NCI-H1048 (cell line): ENCODE data around the gene AFF1.
"Not testable (repeated sequence)": the region's sequence is repeated elsewhere in the genome, so short reads cannot be mapped to it uniquely, and the experiment has no call there.

Source experiments
- DNase-seq: peaks from one replicate; lab custom pipeline; 2025; lab: John Stamatoyannopoulos, UW

The AFF1 gene

DNA sequence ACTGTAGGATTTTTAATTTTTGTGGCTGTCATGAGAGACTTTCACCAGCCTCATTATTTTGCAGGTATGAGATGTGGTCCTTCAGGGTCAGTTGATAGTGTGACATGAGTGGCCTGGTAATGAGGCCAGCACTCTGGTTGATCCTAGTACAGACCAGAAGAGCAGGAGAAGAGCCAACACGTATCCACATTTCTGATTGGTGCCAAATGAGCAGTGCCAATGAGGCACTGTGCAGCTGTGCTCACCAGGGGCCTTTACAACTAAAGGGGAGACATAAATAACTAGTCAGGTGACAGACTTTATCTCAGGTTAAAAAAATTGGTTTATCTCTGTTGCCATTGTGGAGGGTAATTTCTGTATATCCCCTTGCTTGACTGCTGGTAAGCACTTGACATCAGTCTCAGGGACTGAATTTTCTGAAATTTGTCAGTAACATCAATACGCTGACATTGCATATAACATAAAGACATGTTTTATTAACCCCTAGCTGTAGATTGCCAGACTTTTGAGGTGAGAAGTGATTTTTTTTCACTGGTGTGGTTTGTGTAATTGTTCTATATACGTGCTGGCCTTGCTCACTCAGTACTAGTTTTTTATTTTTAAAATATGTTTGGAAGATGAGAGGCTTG is 101.2 kb downstream of the AFF1 start:
- DNase-seq: no peak

DNA sequence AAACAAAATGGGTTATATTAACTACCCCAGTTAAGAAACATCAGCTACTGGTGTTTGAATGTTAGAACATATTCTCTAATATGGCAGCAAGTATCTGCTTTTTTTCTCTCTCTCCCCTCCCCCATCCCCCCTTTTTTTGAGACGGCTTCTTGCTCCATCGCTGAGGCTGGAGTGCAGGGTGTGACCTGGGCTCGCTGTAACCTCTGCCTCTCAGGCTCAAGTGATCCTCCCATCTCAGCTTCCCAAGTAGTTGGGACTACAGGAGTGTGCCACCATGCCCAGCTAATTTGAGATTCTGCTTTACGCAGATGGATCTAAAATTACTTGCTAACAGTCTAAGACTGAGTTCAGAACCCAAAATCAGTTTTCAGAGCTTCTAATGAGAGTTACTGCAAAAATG is 101.9 kb downstream of the AFF1 start:
- DNase-seq: no peak

DNA sequence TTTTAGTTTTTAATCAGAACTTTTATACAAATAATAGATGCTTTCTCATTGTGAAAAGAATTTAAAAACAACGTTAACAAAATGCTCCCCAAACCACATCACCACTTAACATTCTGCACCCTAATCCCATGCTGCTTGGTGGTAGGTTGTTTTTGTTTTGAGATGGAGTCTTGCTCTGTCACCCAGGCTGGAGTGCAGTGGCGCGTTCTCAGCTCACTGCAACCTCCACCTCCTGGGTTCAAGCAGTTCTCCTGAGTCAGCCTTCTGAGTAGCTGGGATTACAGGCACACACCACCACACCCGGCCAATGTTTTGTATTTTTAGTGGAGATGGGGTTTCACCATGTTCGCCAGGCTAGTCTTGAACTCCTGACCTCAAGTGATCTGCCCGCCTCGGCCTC is 102.4 kb downstream of the AFF1 start:
- DNase-seq: not testable (repeated sequence)

DNA sequence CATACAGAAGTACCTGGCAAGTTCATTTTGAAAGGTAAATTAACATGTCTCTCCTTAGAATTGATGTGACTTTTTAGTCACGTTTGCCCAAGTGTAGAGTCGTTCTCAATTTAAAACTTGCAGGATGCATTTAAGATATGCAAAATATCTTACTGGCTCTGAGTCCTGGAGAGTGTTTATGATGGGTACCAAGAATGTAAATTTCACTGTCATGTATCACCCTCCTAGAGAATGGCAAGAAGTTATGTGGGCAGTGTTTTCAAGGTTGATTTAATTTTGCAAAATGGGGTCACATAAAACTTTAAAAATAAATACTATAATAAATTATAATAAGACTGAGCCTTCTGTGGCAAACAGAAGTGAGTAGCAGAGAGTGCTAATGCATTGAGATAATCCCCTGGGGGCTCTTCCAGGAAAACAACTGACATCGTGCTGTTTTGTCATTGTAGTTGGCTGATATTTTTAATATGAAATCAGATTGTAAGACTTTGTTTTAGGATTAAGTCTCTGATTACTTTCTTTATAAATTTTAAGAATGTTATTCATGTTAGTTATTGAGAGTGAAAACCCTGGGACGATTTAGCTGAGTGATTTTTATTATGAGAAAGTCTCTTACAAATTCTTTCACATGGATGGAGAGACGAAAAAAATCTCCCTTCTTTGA is 103.0 kb downstream of the AFF1 start:
- DNase-seq: no peak

DNA sequence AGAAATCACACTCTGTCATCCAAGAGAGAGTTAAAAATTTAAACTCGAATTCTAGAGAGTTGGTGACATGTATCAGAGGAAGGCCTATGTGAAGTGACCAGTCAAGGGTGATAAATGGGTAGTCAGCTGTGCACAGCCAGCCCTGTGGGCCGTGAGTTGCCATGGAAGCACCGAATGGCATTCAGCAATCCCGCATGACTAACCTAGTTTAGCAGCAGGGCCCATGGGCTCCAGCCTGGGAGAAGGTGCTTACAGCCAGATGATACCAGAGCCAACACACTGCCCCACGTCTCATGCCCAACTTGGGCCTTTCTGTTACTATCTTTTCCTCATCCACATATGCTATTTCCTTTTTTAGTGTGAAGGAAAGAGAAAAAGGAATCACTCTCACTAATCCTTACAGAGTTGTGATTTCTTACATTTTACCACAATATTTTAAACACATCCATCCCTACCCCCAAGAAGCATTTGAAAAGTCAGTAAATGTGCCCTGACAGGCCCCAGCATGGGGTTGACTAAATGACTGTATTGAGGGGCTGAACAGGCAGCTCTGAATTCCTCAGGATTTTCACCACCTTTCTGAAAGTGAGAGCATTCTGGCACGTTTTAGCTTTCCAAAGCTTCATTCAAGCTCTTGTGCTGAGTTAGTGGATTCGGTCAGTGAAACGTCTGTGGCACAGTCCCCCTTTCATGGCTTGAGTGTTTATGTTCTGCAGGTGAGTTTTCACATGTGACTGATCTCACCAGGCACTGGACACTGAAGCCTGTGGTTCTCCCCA is 104.2 kb downstream of the AFF1 start:
- no peak for DNase-seq

DNA sequence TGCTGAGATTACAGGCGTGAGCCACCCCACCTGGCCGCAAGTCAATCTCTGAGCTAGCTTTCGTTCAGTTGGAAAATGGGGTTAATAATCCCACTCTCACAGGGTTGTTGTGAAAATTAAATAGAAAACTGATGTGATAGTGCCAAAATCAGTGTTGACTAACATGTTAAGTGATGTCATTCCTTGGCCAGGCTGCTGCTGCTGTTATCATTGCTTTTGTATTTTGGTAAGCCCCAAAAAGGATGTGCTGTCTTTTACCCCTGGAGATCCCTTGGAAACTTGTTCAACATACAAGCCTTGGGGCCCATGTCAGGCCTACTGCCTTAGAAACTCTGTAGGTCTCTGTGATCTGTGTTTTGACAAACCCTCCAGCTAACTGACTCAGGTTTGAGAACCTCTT is 106.3 kb downstream of the AFF1 start:
- DNase-seq: no peak

DNA sequence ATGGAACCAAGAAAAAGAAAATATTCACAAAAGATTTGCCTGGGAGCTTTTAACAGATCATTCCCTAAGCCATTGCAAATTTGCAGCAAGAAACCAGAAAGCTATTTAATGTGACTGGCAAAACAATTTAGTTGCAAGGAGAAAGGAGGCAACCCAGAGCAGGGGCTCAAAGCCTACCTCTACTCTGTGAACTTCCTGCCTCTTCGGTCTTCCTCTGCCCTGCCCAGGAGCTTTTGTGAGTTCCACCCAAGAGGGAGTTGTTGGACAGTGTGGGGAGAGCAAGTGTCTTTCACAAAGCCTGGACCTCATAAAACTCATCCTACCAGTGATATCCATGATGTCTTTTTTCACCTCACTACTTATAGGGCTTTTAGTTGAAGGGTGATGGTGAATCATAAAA is 107.4 kb downstream of the AFF1 start:
- no peak for DNase-seq

DNA sequence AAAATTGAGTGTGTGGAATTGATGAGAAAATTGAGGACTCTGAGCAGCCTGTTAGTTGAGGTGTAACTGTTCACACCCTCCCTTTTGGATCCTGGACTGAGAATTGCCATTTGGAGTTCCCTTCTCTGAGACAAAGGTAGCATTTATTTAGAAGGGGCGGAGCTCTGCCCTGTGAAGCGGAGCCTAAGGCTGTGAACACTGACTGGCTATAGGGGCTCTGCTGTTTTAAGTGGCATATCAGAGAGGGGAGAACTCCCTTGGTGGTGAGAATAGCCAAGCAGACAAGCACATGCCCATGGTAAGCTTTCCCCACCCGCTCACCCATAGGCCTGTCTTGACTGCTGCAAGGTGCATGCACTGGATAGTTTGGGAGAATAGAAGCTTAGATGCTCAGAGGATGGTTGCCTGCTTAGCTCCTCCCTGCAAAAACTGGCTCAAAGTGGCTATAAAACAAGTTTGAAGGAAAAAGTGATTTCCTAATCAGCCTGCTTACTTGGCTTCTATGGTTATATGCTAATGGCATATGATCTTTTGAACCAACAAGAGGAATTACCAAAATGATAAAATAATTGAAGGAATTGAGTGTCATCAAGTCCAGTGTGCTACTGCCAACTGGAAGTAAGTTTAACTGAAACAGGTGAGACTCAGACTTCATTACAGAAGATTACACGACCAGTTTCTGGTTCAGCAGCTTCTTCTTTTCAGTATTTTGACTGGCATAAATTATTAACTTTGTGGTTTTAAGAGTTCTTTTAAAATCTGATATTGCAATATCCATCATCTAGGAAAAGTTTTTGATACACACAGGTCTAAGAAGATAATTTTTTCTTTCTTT is 108.4 kb downstream of the AFF1 start:
- DNase-seq: no peak

DNA sequence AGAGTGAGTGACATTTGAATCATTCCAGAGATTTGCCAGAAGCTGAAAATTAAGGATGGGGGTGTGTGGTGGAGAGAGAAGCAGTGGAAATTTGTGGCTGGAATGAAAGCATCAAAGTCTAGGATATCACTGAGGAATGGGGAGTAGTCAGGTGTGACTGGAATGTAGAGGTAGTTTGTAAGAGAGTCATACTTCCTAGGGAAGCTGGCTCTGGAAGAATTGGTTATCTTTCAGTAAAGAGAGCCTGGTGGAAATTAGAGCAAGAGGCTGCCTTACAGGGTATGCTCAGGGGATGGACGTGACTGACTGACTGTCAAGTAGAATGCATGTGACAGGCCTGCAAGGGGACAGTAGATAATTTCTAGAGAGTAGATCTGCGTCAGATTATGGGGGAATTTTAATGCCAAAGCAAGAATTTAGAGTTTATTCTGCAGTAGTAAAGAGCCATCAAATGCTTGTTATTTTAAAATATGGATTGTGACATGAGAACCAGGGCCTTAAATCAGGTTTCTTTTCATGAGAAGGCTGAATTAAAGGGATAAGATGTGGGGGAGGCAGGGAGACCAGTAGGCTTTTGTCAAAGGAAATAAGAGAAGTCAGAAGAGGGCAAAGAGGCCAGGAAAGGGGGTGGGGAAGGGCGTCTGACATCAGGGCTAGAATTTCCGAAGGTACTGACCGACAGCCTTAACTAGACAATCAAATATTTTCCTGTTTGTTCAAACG is 109.9 kb downstream of the AFF1 start:
- no peak for DNase-seq

DNA sequence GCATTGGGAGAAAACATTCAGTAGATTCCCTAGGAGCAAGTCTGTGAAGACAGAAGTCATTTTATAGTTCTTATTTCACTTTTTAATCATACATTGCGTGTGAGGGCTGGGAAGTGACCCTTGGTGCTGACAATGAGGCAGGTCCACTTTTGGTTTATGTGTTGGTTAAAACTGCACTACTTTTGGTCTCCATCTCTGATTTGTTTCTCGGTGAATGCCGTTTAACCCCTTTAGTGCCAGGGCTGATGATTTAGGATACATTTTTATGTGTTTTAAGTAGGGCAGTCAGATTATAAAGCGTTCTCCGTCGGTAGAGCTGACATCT is 110.4 kb downstream of the AFF1 start:
- DNase-seq: no peak

DNA sequence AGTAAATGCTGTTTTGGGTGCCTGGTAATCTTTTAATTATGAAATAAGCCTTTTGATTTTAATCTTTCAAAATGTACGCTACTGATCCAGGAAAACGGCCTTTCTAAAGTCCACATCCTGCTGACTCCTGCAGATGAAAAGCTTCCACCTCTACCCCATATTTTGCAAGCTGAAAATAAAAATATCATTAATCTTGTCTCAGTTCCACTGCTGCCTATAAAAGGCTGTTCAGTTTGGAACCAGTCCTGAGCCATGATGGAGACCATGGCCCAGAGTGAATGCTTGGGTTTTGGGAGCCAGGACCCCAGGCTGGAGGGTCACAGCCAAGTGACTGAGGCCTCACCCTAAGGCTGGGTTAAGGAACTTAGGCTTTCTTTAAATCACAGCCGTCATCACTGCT is 110.8 kb downstream of the AFF1 start:
- DNase-seq: no peak

DNA sequence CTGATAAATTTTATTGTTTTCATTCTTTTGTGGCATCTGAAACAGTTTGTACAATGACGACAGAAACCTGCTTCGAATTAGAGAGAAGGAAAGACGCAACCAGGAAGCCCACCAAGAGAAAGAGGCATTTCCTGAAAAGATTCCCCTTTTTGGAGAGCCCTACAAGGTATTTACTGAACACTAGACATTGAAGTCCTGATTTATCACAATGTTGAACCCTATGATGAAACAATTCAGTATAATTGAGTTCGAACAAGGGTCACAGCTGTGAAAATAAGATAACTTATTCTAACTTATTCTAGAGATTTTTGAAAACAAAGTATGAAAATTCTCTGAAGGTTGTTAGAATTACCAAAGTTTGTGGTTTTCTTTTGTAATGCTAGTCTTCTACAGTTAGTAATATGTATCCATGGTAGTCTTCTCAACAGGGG is 111.3 kb downstream of the AFF1 start:
- no peak for DNase-seq

DNA sequence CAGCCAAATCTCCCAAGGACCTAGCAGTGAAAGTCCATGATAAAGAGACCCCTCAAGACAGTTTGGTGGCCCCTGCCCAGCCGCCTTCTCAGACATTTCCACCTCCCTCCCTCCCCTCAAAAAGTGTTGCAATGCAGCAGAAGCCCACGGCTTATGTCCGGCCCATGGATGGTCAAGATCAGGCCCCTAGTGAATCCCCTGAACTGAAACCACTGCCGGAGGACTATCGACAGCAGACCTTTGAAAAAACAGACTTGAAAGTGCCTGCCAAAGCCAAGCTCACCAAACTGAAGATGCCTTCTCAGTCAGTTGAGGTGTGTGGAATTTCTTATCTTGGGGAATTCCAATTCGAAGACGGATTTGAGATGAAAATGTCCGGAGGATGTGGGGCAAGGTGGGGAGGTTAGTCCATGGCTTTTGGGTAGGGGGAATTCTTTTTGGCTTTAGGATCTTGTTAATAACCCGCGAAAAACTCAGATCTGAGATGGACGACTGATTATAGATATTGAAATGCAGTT is 112.5 kb downstream of the AFF1 start:
- no peak for DNase-seq

DNA sequence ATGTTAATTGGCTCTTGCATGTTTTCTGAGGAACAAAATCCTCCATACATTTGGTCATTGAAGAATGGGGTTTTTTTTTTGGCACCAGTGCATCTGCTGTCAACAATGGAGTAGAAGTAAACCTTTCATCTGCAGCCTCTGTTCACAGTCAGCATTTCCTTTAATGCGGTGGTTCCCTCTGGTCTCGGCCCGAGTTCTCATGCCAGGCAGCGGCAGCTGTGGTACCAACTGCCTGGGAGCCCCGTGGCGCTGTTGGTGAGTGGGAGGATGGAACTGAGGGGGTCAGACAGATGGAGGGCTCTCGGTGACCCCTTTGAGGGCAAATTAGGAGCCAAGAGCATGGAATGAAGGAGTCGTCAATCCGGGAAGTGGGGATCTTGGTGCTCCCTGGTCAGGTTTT is 114.7 kb downstream of the AFF1 start:
- no peak for DNase-seq

DNA sequence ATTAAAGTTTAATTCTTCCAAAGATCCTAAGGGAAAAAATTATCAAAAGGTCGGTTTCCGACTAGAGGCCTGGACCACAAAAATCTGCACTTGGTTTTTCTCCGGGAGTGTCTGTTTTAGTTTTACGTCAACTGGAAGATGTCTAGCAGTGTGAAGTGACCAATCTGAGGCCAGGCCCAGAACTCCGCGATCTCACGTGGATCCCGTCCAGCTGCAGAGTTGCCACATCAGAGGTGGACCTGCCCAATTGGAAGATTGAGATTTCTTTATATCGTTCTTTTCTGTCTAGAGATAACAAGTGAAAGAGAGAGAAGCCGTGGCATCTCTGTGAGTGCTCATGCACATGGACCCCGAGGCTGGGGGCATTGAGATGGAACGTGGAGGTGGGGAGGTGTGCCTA is 115.8 kb downstream of the AFF1 start:
- no peak for DNase-seq

DNA sequence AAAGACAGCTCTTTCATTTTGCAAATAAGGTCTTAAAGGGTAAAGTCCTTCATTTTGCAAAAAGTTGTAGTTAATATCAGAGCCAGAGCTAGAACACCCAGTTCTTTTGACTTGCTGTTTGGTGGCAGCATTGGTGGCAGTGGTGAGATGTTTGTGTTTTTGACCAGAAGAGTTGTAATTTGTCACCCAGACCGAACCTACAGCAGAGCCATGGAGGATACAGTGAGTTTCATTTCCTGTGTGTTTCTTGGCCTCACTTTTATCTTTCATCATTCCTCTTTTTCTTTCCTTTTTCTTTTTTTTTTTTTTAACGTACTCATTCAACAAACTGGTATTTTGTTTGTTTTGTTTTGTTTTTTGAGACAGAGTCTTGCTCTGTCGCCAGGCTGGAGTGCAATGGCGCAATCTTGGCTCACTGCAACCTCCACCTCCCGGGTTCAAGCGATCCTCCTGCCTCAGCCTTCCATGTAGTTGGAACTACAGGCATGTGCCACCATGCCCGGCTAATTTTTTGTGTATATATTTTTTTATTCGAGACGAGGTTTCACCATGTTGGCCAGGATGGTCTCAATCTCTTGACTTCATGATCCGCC is 116.4 kb downstream of the AFF1 start:
- DNase-seq: no peak

DNA sequence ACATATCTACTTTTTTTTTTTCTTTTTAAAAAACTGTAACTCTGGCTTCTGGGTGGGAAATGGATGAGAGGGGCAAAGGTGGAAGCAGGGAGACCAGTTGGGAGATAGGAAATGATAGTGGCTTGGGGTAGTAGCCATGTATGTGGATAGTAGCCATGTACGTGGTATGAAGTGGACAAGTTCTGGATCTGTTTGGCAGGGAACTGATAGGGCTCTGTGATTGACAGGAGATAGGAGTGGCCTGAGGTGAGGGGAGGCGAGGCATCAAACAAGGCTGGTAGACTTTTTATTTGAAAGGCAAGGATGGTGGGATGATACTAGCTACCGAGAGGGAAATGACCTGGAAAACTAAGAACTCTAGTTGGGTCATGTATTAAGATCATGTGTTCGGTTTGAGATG is 117.8 kb downstream of the AFF1 start:
- DNase-seq: no peak

DNA sequence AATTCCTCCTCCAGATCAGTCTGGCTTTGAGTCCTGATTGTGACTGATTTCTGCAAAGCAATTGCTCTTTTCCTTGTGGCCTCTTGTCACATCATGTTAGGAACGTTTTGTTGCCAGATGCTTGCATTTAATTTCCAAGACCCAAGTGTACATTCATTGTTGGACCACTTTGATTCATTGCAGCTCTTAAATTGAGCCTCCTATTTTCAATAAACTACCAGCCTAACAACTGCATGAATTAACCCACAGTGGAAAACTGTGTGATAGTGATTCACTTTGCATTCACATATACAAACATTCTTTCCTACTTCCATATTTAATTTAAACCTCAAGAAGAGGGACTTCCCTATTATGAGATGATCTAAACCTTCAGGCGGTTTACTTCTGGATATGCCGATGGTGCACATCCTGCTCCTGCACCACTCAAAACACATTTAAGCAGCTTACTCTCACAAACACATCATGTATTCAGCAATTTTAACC is 118.4 kb downstream of the AFF1 start:
- DNase-seq: no peak

DNA sequence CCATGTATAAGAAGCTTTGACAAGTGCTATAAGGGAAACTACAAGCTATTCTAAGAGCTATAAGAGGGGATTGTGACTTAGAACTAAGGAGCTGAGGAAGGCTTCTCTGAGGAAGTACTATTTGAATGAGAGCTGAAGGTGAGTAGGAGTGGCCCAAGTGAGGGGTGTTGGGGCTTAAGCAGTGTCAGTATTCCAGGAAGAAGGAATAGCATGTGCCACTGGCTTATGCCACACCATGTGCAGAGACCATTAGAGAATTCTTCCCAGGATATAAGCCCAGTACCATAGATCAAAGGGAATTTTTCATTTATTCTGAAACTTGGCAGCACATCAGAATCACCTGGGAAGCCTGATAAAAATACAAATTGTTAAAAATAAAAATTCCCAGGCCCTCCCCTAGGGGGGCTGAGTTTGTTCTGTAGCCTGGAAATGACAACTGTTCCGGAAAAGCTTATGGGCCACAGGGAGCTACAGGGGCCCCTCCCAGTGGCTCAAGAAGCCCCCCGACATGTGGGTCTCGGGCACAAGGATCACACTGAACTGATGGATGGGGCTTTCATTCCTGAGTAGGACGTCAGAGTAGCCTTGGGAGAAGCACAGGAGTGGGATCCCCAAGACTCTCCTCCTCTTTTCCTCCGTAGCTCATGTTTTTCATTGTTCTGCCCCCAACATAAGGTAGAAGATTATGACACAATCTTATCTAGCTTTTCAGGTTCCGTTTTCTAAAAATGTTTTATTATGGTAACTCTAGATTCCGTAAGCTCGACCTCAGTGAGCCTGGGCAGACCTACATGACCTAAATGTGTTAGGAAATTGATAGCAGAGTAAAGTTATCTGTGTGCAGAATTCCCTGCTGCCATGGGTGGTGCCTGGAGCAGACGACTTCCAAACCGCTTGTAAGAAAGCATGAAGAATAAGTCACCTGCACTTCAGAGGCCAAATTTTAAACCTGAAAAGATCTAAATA is 119.3 kb downstream of the AFF1 start:
- DNase-seq: no peak

DNA sequence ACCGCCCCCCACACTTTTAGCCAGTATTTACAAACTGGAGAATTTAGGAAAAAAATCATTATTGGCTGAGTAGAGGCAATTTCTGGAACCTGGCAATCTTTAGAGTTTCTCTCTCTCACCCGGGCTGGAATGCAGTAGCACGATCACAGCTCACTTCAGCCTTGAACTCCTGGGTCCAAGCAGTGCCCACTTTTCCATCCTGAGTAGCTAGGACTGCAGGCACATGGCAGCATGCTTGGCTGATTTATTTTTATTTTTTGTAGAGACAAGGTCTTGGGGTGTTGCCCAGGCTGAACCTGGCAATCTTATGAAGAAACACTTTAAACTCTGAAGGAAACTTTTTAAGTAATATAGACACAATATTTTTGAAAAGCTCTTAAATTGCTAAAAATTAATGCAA is 120.1 kb downstream of the AFF1 start:
- no peak for DNase-seq
